ELF-1 (cell line): ENCODE measurements around the gene DYNC1I1.

ENCODE experiments used
- DNase-seq: peaks from one replicate; pipeline ENCODE4 v3.0.0-alpha.2; 2016; ENCODE audit warnings: low read depth, low spot score

The DYNC1I1 gene

GRCh38 chr7:96131525-96131924, 359.2 kb downstream of the DYNC1I1 start:
- no peak for DNase-seq

DNA sequence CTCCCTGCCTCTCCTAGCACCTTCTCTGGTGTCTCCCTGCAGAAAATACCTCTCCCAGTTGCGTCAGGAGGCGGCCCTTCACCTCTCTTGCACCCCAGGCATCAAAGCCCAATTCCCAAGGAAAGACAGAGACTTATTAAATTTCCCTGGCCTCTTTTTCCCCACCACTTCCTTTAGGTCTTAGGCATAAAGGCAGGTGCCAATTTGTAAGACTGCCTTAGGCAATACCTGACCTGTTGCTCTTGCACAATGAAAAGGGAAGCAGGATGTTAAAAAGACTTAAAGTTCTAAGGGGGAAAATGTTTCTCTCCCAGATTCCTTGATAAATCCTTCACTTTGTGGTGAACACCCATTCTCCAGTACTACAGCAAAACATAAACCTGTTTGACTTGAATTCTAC, 362.9 kb downstream of the DYNC1I1 start:
- peak; percentile 71 for DNase-seq

GRCh38 chr7:96136600-96137239, 364.4 kb downstream of the DYNC1I1 start:
- peak; percentile 68 for DNase-seq

GRCh38 chr7:96143495-96144259, 371.3 kb downstream of the DYNC1I1 start:
- DNase-seq = peak; percentile 86

GRCh38 chr7:96144260-96144526, 371.8 kb downstream of the DYNC1I1 start:
- no peak for DNase-seq
